HG02943 (cell line): ENCODE measurements around the gene NMNAT2.

ENCODE experiments used
- ATAC-seq: cut with Tn5 transposase; IDR thresholded peaks from one replicate; pipeline ENCODE4 v1.9.1; 2021; ENCODE audit warnings: mild to moderate bottlenecking, low read depth, moderate library complexity; ENCODE audit not compliant: unreplicated experiment

Gene NMNAT2

DNA sequence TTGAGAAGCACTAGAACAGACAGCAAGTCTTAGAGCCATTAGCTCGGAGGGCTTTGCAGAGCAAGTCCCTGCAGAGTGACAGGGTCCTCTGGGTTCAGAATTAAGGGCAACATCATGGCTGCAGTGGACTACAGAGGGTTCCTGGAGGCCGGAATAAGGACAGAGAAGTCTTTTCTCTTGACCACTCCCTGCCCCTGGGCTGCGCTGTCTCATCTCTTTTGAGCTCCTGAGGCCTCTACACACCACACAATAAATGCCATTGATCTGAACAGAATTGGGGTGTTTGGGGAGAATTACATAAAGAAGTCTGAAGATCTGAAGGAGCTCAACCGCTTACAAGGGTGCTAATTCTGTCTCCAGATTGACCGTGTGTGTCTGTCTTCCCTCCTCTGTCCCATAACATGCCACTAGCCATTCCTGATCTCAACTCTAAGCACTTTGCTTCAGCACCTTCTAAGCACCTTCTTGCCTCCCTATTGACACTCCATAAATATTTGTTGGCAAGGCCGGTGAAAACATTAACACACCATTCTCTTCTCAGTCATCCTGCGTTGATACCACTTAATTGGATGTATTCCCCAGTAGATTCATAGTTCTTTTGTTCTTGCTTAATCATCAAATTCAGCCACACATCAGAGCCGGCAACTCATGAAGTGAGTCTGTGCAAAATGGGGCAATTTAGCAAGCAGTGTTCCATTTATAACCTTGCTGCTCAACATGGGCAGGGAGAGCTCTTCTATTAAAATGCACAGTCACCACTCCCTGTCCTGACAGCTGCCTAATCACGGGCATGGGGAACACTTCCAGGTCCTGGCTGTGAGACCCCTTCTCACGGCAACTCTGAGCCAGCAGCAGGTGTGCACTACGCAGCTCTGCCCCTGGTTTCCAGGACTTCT lies 49.7 kb downstream of the NMNAT2 start:
- no peak for ATAC-seq

DNA sequence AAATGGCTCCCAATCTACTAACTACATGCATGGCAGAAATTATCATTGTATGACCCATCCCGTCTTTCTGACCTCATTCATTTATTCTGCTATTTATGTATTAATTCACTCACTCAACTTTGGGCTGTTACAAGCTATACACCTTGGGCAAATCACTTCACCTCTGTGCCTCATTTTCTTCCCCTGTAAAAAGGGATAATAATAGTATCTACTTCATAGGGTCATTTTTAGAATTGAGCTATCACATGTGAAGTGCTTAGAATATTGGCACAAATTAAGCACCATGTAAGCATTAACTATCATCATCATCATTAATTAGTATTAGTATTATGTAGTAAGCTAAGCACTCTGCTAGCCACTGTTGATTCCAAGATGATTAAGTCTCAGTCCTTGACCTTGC lies 52.1 kb downstream of the NMNAT2 start:
- no peak for ATAC-seq

DNA sequence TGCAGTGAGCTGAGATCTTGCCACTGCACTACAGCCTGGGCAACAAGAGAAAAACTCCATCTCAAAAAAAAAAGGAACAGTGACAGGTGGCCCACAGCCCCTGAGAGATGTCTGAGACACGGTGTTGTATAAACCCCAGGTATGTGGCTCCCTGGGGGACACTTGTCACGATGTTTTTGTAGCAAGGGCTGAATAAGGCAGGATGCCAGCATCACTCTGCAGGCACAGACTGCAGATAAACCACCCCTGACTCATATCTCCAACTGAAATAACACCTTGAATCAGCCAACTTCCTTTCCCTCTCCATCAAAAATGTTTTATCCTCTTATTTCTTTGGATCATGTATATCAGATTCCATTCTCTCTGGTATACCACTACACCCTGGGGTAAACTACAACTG lies 52.5 kb downstream of the NMNAT2 start:
- ATAC-seq: no peak

DNA sequence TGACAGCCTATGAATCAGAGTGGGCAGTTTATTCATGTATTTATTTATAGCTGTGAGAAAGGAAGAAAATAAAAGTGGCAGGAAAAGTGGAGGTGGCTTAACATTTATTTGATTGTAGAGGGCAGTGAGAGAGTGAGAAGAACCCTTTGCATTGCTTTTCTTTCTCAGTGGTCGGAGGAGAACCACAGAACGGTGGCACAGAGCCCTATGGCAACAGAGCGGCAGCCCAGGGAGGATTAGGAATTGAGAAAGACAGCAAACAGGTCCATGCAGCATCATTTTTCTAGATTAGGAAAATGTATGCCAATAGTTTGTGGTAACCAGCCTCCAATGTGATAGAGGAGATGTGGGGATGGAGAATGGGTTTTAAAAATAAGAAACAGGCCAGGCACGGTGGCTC lies 53.1 kb downstream of the NMNAT2 start:
- no peak for ATAC-seq

DNA sequence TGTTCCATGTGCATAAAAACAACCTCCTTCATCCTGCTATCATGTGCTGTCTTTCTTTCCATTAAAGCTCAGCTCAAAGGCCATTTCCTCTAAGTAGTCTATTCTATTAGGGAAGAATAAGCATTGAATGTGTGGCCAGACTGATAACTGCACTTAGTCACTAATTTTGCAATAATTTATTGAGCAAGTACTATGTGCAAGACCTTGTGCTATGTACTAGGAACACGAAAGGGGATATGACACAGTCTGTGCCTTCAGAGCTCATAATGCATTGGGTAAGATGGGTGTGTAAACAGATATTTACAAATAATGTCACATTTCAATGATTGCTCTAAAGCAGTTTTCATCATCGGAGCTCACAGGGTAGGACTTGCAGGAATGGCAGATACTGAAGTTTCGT lies 54.2 kb downstream of the NMNAT2 start:
- ATAC-seq: no peak

DNA sequence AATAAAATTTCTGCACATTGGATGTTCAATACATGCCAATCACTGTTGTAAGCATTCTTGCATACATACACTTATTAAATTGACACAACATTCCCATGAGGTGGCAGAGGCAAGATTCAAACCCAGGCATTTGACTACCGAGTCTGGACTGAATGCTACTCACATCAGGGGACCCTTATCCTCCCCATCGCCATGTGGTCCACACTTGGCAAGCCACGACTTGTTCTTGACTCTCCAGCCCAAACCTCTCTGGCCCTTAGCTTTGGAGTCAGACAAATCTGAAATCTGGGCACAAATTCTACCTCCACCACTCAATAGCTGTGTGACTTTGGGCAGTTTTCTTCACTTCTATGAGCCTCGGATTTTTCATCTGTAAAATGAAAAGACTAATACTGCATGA lies 57.1 kb downstream of the NMNAT2 start:
- ATAC-seq: no peak

DNA sequence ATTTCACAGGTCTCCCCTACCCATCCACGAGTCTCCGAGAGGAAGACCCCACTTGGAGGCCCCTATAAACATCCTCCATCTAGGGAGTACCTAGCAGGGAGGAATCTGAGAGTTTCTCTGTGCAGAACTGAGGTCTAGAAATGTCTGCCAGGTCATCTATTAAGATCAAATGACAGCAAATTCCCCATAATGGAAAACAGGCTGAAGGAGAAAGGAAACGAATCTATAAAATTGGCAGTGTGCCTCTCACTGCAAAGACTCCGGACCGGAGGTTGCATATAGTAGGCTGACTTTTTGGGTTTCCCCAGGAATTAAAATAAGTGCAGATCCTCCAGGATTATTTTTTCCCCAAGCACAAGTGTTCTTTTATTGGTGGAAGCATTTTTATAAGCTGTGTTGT lies 57.7 kb downstream of the NMNAT2 start:
- ATAC-seq: no peak

DNA sequence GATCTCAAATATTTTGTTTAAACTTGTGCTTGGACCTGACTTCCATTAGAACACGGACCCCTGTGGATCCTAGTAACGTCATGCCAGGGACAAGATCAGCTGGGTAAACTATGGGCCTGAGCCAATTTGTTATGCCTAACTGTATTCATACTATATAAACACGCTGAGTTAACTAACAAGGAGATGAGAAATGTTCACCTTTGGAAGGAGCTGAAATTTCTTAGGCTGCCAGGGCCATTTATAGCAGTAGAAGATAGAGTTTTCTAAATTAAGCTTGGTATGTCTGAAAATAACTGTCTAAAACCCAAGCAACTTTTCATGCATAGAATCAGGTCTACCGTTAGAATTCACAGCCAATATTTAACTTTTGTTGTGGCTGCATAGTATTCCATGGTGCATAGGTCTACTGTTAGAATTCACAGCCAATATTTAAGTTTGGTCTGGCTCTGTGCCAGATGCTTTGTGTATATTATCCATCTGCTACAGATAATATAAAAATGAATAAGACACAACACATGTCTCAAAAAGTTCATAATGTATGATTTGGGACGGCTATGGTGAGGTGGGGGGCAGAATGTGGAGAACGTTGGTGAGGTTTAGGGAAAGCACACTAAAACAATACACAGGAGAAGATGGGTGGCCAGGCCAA lies 61.5 kb downstream of the NMNAT2 start:
- no peak for ATAC-seq

DNA sequence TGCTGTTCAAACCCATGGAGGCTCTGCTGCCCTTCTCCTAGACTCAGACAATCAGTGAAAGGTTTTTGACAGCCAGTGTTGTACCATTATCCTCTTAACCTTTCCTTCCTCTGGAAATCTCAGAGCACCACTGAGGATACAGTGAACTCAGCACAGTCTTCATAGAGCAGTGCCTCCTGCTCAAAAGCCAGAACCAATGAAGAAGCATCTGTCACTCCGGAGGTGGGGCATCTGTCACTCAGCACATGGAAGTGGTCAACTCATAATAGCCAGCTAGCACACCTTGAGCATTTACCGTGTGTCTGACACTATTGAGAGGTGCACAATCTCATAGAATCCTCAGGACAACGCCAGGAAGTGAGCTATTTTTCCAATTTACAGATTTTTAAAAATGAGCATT lies 62.4 kb downstream of the NMNAT2 start:
- ATAC-seq: no peak

DNA sequence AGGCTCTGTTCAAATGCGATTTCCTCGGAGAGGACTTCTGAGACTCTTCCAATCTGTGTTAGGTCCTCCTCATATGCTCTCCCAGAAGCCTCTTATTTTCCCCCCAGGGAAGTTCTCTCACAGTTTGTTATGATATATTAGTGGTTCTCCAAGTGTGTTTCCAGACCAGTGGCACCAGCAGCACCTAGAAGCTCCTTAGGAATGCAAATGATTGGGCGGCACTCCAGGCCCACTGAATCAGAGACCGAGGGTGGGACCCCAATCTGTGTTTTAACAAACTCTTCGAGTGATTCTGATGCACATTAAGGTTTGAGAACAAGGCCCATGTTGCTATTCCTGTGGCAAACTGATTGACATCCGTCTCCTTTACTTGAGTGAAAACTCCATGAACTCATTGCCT lies 63.0 kb downstream of the NMNAT2 start:
- no peak for ATAC-seq

DNA sequence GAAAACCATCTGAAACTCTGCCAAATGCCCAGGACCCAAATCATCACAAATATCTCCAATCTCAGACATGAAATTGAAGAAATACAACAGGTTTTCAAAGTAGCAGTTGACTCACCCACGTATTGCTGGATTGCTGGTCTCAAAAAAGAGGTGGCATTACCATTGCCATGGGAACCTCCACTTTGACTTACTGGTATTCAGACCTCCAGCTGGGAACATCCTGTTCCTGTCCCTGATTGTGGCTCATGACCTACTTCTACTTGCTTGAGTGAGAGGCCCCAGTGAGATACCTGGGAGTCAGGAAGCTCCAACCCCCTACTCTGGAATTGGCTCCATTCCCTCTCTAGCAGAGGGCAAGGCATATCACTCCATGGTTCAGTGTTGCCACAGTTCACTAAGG lies 64.6 kb downstream of the NMNAT2 start:
- ATAC-seq: no peak

DNA sequence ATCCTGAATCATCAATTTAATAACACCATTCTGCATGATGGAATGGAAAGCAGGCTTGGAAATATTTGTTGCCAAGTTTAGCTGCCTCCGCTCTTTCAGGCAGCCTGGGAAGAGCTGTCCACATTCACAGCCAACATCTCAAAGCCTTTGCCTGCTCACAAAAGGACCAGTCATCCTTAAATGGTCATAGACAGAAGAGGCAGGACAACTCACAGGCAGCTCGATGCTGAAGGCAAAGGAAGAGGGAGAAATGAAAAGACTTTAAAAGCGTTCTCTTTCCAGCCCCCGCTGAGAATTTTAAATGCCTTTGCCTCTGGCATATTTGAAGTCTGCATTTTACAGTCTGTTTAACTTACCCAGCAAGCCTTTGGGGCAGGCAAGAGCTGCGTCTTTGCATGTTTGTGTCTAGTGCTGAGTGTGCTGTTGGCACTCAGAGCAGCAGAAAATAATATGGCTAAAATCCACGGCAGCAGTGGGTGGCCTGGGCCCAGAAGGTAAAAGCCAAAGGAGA lies 68.9 kb downstream of the NMNAT2 start:
- ATAC-seq: no peak

DNA sequence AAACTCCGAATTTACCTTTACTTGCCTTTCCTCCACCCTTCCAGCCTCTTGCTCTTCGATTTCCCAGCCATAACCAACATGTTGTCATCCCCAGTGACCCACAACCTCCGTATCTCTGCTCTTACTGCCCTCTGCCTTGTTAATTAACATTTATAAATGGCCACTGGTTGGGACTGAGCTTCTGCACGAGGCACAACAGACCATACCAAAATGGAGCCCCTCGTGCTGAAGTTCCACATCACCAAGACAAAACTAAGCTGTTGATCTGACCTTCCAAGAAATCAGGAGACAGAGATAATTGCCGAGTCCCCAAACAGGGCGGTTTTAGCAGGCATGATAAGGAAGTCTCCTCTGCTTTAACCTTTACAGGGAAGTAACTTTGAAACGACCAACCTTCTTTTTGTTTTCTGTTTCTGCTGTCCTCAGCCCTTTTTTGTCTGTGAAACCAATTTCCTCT lies 71.9 kb downstream of the NMNAT2 start:
- ATAC-seq: no peak

DNA sequence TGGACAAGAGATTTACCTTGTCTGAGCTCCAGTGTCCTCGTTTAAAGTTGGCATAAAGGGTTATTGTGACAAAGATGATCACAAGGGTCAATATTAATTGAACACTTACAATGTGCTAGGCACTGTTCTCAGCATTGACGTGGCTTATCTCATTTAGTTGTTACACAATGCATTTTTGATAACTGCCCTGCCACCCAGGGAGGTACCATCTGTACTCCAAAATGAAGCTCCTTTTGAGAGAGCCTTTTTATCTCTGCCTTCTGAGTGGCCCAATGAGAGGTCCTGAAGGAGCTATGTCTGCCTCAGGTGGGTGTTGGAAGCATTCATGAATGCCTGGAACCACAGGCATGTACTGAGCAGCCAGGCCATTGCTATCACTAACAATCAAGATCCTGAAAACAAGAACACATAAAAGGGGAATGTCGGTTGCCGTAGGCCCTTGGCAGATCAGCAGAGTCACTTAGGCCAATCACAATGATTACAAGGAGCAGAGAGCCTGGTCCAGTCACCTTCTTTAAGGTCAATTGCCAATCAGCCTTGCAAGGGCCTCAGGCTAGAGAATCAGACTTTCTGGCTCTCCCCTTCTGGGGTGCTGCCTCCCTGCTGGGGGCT lies 78.5 kb downstream of the NMNAT2 start:
- ATAC-seq: no peak

DNA sequence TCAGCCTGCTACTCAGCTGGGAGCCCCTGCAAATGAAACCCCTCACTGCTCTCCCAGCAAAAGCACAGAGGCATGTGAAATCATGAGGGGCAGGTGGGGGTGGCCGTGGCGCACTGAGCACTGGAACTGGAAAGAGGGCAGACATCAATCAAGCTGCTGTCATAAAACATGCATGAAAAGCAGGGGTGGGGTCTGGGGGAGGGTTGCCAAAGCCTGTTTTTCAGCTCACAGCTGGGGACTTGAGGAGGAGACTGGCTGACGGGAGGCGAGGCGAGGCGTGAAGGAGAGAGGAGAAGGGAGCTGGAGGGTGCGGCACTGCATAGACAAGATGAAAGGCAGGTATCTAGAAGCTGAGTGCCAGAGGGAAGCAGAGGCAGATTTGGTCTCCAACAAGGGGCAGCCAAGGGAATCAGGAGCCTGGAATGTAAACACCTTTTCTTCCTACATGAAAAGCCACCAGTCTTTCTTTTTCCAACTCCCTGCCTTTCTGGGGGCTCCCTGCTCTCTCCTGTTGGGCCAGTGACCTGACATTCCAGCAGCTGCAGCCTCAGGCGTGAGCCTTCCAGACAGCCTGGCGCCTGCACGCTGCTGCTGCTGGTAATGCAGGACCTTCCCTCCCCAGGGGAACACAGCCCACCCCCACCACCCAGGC lies 87.0 kb downstream of the NMNAT2 start:
- no peak for ATAC-seq

DNA sequence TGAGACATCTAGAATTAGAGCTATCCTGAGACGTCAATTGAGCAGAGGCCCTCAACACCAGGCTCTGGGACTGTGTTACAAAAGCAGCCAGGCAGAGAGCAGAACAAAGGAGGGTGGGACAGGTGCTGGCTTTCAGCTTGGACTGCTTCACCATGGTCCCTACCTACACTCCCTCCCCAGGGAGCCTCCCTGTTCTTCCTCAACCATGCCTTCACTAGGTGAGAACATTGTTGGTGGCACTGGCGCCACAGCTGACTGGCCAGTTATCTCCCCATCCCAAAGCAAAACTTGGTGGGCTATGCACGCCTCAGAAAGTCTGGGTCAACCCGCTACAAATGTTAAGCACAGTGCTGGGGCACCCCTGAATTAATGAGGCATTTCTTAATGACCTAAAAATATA lies 87.8 kb downstream of the NMNAT2 start:
- ATAC-seq: no peak

DNA sequence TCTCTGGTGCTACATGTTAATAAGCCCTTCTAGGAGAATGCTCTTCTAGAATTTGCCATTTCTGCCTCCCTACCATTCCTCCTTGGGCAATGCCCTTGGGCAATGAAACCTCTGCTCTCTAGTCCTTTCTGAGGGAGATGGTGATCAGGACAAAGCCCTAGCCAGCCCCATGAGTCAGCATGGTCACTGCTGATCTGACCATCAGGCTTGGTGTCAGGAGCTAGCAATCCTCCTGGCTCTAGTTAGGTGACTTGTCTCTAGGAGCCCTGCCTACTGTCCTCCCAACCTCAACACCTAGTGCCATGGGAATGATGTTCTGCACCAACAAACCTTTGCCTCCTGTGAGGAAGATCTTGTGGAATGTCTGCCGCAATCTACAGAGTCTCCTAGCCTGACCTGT lies 89.8 kb downstream of the NMNAT2 start:
- no peak for ATAC-seq

DNA sequence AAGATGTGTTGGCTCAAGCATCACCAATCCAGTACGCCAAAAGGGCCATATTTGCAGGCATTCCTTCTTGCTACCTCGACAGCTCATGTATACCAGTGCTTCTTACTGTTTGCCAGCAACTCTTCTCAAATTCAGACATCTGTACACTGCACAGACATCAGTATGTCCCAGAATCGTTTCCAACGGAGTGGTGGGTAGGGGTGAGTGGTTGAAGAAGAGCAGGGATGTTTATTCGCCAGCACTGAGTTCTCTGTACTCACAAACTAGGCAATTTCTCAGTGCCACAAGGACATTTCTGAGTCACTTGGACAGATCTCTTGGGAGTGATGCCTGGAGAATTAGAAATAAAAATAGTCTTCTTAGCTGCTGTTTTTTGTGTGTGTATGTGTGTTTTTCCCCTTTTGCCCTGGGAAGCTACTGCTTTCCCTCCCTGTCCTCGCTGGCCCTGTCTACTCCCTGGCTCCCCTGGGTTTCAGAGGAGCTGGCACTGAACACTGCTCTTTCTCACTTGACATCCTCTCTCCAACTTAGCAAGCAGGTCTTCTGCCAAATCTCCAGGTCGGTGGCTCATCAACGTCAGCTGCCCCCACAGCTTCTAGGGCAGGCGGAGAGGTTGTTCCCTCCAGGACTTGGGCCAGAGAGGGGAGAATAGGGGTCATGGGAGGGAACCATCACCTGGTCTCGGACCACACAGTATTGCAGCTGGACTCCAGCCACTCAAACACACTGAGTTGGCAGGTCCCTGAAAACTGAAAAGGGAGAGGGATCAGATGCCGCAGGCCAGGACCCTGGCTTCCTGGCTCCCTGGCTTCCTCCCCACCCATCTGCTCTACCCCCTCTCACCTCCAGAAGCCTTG lies 90.5 kb downstream of the NMNAT2 start:
- no peak for ATAC-seq

DNA sequence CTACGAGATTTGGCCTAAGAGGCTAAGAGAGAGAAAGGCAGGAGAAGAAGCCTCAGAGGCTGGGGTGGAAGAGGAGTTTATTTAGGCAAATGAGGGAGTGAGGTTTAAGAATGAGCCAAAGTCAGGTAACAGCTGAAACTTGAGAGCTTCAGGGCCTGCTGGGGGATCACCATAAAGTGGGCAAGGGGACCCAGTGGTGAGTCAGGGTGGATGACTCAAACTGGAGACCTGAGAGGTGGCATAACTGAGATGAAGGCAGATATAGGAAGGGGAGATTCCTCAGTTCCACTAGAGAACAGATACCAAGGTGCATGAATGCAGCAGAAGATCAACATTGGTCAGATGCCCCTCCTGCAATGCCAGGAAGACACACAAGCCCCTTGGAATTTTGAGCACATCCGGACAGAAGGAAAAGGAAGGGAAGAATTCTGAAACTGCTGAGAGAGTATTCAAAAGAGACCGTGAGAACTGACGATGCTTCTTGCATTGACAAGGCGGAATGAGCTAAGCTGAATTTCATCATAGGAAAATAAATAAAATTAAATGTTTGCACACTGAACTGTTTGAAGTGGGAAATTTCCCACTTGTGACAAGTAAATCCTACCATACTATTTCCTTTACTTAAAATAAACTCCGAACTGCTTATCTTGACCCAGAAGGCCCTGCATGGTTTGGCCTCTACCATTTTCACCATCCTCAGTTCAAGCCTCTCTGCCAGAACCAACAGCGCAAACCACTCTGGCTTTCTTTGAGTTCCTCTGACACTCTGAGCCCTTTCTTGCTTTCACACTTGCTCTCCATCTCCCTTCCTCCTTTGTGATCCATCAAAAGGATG lies 94.1 kb downstream of the NMNAT2 start:
- no peak for ATAC-seq
